DMS153 (cell line): ENCODE measurements around the gene CHST9.
"Not testable (repeated sequence)": the region's sequence is repeated elsewhere in the genome, so short reads cannot be mapped to it uniquely, and the experiment has no call there.

ENCODE experiments used
- DNase-seq: peaks from one replicate; lab custom pipeline; 2025; lab: John Stamatoyannopoulos, UW

Gene CHST9

DNA sequence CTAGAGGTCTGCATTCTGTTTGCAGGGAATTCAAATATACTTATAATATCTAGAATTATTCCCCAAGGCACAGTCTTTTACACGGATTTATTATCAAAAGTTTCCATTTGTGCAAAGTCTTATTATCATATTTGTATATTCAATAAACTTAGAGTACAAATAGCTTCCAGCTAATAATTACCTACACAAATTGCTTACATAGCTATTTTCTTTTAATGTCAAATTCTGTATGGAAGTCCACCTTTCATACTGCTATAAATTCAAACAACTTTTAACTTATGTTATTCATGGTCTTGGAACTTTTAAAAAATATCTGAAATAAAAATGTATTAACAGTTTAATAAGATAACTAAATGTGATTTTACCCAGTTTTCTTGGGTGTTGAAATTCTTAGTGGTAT is 13.1 kb downstream of the CHST9 start:
- no peak for DNase-seq

DNA sequence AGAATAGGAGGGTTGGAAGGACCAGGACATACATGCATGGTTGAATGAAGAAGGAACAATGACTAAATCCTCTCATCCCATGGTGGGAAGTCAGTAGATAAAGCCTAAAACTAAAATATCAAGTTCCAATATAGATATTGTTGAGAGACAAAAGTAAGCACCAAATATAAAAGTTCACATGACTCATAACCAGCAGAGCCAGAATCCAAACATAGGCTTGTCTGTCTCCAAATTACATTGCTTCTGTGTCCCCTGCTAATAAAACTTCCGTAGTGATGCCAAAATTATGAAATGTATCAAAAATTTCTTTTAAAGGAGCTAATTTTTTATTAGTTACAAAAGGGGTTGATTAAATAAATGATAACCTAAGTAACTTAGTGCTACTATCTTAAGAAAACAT is 19.7 kb downstream of the CHST9 start:
- no peak for DNase-seq

DNA sequence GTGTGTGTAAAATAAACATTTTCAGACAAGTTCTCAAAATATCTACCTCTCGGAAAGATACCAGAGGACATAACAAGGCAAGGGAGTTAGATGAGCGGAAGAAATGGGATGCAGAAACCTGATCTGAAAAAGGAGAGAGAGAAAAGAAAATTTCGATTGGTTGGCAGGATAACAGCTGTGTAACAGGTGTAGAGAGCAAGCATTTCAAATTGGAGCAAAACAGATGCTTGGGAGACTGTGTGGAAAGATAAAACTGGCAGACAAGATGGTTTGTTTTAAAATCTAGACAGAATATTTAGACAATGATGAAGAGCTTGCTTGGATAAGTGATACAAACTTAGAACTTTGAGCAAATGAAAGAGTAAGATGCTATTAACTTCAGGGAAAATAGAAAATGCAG is 20.2 kb downstream of the CHST9 start:
- no peak for DNase-seq

DNA sequence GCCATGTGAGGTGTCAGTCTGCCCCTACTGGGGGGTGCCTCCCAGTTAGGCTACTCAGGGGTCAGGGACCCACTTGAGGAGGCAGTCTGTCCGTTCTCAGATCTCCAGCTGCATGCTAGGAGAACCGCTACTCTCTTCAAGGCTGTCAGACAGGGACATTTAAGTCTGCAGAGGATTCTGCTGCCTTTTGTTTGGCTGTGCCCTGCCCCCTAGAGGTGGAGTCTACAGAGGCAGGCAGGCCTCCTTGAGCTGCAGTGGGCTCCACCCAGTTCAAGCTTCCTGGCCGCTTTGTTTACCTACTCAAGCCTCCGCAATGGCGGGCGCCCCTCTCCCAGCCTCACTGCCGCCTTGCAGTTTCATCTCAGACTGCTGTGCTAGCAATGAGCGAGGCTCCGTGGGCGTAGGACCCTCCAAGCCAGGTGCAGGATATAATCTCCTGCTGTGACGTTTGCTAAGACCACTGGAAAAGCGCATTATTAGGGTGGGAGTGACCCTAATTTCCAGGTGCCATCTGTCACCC is 21.9 kb downstream of the CHST9 start:
- not testable (repeated sequence) for DNase-seq

DNA sequence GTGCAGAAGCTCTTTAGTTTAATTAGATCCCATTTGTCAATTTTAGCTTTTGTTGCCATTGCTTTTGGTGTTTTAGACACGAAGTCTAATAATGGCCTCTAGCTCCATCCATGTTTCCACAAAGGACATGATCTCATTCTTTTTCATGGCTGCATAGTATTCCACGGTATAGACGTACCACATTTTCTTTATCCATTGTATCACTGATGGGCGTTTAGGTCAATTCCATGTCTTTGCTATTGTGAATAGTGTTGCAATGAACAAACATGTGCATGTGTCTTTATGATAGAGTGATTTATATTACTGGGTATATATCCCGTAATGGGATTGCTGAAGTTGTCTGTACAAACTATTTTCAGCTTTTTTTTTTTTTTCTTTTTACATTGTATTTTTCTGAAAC is 35.9 kb downstream of the CHST9 start:
- not testable (repeated sequence) for DNase-seq

DNA sequence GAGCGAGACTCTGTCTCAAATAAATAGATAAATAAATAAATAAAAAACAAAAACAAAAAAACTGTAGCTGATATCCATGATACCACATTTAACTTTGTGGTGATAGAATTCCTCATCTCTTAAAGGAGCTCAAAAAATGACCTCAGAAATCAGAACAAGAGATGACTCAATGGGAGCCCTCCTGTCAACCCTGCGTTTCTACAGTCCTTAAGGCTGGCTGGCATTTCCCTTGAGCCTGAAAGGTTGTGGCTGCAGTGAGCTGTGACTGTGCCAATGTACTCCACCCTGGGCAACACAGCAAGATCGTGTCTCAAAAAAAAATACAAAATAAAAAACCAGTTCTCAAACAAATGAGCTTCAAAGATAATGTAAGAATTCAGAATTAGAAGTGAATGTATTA is 40.4 kb downstream of the CHST9 start:
- no peak for DNase-seq

DNA sequence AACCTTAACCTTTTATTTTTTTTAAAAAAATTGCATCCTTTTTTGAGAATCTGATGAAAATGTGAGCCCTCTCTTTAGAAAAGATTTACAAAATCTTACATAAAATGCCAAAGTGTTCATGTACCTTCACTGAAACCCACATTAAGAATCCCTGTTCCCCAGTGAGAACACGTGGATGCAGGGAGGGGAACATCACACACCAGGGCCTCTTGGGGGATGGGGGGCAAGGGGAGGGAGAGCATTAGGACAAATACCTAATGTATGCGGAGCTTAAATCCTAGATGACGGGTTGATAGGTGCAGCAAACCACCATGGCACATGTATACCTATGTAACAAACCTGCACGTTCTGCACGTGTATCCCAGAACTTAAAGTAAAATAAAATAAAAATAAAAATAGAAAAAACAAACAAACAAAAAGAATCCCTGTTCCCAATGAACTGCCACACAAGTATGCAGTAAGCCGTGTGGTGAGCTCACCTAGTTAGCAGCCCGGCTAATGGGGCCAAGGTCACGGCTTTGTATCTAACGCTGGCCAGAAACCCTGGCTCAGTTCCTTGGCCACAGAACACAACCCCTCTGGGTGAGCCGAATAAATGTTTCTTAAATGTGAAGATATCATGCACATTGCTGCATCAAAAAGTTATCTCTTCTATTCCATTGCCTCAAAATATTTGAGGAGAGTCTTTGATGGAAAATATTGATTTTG is 41.4 kb downstream of the CHST9 start:
- no peak for DNase-seq

DNA sequence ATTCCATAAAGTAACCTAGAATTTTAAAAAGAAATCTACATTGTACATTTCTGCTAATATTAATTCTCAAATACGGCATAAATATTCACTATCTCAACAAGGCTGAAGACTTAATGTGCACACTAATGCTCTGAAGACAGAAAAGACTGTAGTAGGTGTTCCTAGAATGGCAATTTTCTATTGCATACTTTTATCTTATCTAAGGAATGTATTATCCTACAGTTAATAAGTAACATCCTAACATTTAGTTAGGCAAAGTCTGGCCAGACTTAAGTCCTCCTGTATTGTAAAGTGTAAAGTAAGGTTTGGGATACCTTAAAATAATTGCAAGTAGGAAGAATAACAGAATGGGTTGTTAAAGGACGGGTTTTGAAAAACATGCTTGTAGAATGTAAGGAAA is 42.2 kb downstream of the CHST9 start:
- DNase-seq: no peak

DNA sequence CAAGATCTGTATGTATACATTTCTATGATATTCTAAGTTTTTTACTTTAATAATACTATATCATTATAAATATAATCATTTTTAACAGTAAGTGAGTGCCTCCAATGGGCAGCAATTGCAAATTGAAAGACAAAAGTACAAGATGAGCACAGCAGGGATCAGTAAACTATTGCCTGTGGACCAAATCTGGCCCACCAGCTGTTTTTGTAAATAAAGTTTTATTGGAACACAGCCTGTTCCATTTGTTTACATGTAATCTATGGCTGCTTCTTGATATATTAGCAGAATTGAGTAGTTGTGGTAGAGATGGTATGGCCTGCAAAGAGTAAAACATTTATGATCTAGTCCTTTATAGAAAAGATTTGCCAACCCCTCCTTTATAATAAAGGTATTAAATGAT is 43.2 kb downstream of the CHST9 start:
- no peak for DNase-seq

DNA sequence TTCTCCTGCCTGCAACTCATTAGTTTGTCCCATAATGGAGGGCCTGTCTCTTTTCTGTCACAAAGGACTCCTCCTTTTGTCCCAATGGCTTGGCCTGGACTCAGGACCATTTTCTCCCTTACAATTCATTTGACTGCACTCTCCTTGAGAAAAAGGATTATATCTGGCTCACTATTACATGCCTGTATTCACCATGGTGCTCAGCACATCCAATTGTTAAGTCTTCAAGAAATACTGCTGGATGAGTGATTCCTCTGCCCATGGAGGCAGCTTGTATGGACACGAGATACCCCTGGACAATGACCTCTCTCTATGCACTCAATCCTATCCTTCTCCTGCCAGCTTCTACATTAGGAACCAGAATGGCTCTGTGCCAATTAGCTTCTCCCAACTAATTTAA is 47.0 kb downstream of the CHST9 start:
- DNase-seq: no peak

DNA sequence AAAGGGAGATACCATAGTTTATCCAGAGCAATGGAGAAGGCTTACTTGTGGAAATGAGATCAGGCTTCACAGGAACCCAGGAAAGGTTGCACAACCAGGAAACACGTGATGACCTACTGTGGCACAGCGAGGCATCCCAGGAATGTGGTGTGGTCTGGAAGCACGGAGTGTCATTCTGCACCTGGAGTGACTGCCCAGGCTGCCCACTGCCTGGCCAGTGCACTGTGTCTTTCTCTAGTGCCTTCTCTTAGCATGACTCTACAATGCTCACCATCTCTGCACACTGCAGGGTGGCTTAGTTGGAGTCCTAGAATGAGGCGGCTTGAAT is 48.9 kb downstream of the CHST9 start:
- DNase-seq: no peak

DNA sequence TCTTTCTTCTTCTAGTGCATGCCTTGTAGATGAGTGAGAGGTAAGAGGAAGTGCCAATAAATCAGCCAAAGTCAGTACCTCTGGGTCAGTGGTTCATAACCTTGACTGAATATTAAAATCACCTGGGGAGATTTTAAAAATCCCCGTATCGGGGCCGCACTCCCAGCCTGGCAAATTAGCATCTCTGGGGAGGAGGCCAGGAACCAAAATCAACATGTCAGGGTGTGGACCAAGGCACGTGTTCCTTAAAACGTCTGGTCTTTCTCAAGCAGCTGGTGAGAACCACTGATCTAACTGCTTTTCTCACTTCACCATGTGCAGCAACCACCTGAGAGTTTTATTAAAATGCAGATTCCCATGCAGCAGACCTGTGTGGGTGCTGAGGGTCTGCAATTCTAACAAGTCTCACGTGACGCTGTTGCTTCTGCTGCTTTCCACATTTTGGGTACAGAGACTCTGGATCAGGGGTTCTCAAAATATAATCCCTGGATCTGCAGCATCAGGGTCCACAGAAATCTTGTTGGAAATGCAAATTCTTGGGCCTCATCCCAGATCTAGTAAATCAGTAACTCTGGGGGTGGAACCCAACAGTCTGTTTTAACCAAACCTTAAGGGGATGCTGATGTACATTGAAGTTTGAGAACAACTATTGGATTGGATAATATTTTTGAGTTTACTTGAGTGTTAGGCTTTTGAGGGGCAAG is 49.5 kb downstream of the CHST9 start:
- no peak for DNase-seq

DNA sequence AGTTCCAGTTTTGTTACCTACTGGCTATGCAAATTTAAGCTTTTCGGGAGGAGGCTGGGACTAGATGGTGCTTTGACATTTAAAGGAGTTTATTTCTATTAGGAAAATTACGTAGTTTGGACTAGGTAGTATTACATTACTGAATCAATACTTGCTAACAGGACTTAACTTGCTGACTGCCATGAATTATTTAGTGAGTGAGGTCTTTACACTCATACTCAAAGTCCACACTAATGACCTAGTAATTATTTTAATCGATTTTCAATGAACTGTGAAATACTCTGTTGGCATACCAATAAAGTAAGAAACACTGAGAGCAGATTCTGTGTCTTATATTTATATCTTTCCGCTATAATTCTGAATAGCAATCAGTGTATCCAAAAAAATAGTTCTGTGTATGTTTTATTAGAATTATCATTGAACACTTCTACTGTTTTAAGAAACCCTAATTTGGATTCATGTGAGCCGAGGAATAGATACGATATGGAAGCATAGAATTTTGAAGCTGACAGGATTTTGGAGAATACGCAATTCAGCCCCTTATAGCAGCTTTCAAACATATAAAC is 55.0 kb downstream of the CHST9 start:
- no peak for DNase-seq

DNA sequence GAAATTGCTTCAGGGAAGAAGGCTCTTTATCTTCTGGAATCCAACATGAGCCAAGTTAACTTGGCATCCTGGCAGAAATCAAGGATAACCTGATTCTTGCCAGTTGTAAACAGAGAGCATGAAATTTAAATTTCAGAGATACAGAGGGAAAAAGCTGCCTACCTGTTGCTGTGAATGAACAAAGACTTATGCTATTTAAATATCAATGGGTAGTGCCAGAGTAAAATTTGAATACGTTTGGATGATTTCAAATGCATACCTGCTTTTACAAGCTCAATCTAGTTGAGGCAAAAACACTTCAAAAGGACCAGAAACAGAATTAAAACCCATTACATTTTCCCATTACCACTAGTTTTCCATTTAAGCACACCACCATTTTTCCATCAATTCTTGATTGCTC is 60.9 kb downstream of the CHST9 start:
- DNase-seq: no peak

DNA sequence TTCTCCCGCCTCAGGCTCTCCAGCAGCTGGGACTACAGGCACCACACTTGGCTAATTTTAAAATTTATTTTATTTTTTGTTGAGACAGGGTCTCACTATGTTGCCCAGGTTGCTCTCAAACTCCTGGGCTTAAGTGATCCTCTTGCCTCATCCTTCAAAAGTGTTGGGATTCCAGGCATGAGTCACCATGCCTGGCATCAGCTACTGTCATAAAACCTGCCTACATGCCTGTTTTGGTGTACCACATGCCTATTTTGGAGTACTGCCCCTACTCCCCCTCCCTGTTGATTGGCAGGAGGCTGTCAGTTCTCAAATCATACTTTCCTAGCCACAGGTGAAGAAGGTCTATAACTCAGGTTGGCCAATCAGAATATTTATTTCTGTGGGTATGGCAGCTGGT is 64.0 kb downstream of the CHST9 start:
- no peak for DNase-seq

DNA sequence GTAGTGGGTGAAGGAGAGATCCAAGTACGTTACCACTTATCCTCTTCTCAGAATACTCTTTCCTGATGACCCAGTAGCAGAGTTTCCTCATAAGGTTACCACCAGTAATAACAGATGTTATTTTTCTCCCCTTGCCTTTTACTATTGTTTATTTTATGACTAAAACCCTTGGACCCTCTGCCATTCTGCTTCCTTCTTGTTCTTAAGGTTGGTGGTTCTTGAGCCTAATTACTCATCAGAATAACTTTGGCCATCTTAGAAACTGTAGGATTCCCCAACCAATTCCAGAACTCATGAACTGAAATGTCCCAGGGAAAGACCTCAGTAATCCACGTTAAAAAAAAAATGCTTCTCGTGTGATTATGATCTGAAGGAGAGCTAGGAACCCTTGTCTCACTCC is 64.9 kb downstream of the CHST9 start:
- no peak for DNase-seq

DNA sequence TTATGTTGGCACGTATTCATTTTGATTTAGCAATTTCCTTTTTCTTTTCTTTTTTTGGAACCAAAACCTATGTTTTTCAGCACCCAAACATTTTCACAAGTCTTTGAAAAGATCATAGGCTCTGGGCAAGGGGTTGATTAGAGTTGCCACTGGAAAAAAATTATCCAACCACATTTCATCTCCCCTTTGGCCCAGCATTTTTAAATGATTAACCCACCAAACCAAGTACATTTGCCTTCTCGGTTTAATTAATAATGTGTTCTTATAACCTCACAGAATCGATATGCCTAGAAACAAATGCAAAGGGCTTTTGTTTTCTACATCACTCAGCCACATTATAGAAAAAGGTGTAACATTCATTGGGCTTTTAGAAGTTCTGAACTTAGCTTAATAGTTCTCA is 66.1 kb downstream of the CHST9 start:
- DNase-seq: no peak

DNA sequence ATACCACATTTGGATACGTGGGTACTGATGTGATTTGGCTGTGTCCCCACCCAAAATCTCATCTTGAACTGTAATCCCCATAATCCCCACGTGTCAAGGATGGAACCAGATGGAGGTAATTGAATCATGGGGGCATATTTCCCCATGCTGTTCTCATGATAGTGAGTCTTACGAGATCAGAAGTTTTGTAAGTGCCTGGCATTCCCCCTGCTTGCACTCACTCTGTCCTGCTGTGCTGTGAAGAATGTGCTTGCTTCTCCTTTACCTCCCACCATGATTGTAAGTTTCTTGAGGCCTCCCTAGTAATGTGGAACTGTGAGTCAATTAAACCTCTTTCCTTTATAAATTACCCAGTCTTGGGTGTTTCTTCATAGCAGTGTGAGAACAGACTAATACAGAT is 70.3 kb downstream of the CHST9 start:
- no peak for DNase-seq

DNA sequence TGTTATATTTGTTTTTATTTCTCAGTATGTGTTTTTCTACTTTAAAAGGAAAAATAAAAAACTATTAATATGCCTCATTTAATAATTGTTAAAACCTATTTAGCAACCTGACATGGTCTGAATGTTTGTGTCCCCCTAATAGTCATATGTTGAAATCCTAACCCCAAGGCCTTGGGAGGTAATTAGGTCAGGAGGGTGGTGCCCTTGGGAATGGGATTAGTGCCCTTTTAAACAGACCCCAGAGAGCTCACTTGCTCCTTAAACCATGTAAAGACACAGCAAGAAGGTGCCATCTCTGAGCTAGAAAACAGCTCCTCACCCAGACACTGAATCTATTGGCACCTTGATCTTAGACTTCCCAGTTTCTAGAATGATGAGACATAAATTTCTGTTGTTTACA is 71.8 kb downstream of the CHST9 start:
- DNase-seq: no peak

DNA sequence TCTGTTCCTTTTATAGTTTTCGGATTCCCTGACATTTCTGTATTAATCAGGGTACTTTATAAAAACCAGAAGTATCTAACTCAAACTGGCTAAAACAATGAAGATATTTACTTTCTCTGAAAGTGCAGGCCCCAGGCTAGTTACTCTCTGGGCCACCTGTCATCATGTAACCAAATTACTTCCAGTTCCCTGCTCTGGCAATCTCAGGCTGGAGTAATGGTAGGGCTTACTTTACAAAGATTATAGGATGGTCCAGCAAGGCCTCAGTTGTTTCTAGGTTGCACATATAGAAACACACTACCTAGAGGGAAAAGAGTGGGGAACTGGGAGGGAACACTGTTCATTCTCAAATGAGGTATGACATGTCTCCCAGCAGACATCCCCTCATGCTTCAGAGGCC is 74.8 kb downstream of the CHST9 start:
- no peak for DNase-seq

DNA sequence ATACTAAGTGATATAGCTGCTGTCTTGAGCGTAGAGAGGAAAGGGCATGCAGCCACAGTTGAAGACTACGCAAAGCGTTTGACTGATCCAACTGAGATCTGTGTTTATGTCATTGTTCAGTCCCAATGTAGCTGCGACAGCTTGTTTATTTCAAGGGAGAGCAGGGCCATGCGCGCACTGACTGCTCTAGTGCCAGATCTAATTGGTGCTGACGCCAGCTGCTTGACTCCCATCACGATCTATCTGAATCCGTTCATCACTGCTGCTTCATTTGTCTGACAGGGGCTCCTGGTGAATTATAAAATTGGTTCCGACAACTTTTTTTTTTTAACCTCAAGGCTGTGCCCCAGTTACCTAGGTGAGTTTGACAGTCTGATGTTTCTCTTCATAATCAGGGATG is 75.7 kb downstream of the CHST9 start:
- DNase-seq: no peak

DNA sequence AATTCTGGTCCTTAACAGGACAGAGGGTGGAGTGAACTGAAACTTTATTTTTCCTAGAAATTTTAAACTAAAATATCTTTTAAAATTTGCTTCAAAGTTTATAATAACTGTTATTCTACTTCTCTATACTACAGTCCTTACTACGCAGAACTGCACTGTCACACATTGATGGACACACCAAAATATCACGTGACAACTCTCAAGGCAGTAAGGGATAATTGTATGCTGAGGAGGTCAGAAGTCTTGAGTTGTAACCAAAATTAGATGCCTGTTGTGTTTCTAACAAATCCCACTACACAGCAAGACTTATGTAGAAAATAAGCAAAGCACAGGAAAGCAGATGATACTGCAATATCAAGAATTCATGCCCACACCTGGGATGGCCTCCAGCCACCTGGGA is 76.3 kb downstream of the CHST9 start:
- no peak for DNase-seq

DNA sequence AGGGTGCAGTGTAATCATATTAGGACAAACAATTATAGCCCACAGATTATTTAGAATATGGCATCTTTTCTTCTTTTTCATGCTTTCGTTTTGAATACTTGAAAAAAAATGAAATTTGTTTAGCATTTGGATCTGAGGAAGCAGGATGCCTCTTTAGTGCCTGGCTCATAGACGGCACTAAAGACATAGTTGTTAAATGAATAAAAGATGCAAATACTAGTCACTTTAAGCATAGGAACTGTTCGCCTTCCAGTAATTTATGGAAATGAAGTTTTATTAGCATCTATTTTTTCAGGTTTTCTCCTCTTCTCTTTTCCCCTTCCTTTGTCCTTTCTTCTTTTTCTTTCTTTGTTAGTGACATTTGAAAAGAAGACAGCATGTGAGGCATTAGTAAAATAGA is 80.4 kb downstream of the CHST9 start:
- DNase-seq: no peak

DNA sequence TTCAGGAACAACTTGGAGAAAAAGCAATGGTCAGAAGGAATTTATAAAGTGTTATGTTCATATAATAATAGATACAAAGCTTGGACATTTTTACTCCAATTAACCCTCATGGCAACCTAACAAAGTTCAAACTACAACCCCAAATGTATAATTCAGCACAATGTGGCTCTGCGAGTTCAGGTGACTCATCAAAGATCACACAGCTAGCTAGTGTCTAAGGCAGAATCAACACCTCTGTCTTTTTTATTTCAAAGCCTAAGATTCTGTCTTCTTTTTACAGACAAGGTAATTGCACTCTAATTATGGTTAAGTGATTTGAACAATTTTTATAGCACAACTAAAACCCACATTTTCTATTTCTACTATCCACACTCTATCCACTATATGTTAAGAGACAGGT is 90.5 kb downstream of the CHST9 start:
- no peak for DNase-seq
